ENCODE measurements around the gene LRRK1.

LRRK1 gene

GRCh38 chr15:100918690-100919480 is at the start of gene LRRK1:
Gene LRRK1, plus strand, starts transcription at chr15:100919357. Its CDS starts 5,276 bp downstream, at chr15:100924633.
- Histone ChIP-seq H3K9me3 (ENCODE audit: control insufficient read depth in 2 of 2, low read length in 2 of 2) (no peaks in the 10 kb centered on the region), H3K4me3 (ENCODE audit: low read length in 2 of 2) (peak within 1 kb of the TSS; percentile 85 to 90), H3K9ac (ENCODE audit: low read length in 2 of 2) (peak within 1 kb of the TSS; percentile 60 to 62), H3K27me3 (ENCODE audit: control insufficient read depth in 1 of 2, insufficient read depth in 2 of 2, low read length in 2 of 2) (peaks cover 11 to 20% of the 10 kb centered on the region in 2 donors), H3K36me3 (ENCODE audit: control insufficient read depth in 2 of 2, insufficient read depth in 2 of 2, low read length in 2 of 2) (no peaks in the 10 kb centered on the region), H3K27ac (ENCODE audit: low read length) (no peak within 1 kb of the TSS), H3K4me1 (ENCODE audit: control insufficient read depth, insufficient read depth, low read length) (peaks cover 16% of the 10 kb centered on the region)

DNA sequence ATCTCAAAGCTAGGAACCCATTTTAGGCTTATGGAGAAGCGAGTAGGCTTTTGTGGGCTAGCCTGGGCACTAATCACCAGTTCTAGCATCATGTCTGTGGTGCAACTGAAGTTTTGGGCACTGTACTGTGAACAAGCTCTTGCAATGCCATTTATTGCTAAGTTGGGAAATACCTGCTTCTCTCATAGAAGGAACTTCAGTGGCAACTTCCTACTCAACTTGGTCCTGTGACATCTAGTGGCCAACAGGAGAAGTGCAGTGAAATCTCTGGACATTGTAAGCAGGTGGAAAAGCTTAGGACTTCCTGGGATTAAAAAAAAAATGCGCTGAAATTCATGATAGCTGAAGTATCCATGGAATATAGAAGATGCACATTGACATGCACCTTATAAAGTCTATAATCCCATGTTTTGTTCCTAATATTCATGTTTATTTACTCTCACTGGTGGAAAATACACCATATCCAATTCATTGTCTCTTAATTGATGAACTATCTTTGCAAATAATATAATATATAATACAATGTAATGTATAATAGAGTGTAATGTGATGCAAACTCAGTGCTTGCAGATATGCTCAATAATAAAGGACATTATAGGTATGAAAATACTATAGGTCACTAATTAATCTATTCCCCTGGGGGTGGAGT is 46.0 kb upstream of the LRRK1 start:
- Histone ChIP-seq H3K4me1 (ENCODE audit: control insufficient read depth, insufficient read depth, low read length) (no peaks in the 10 kb centered on the region), H3K27ac (ENCODE audit: low read length) (no peak overlapping the region), H3K9me3 (ENCODE audit: control insufficient read depth in 2 of 2, low read length in 2 of 2) (no peaks in the 10 kb centered on the region), H3K36me3 (ENCODE audit: control insufficient read depth in 2 of 2, insufficient read depth in 2 of 2, low read length in 2 of 2) (no peaks in the 10 kb centered on the region), H3K9ac (ENCODE audit: low read length in 2 of 2) (no peak overlapping the region), H3K4me3 (ENCODE audit: low read length in 2 of 2) (no peak overlapping the region), H3K27me3 (ENCODE audit: control insufficient read depth in 1 of 2, insufficient read depth in 2 of 2, low read length in 2 of 2) (peaks cover 3 to 7% of the 10 kb centered on the region in 2 donors)

DNA sequence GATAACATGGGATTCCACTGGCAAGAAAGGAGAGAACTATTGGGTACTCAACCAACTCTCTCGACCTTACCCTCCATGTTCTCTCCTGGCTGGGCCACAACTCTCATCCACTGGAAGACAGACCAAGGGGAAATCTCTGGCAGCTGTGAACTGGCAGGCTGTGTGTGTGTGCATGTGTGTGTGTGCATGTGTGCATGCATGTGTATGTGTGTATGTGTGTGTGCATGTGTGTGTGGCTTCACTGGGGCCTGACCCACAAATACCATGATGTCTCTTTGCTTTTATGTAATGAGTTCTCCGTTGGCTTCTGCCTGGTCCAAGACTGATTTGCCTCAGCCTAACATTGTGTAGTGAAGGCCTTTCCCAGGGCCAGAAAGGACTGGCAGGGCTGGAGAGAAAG is 43.7 kb upstream of the LRRK1 start:
- H3K27me3 ChIP-seq (ENCODE audit: control insufficient read depth in 1 of 2, insufficient read depth in 2 of 2, low read length in 2 of 2), result peaks cover 10 to 22% of the 10 kb centered on the region in 2 donors
- H3K4me3 ChIP-seq (ENCODE audit: low read length in 2 of 2), result no peak overlapping the region

GRCh38 chr15:100875976-100876375 is 43.2 kb upstream of the LRRK1 start:
- Histone ChIP-seq H3K4me1 (ENCODE audit: control insufficient read depth, insufficient read depth, low read length) (peaks cover 6% of the 10 kb centered on the region), H3K9me3 (ENCODE audit: control insufficient read depth in 2 of 2, low read length in 2 of 2) (no peaks in the 10 kb centered on the region), H3K27ac (ENCODE audit: low read length) (no peak overlapping the region), H3K4me3 (ENCODE audit: low read length in 2 of 2) (no peak overlapping the region), H3K9ac (ENCODE audit: low read length in 2 of 2) (no peak overlapping the region), H3K27me3 (ENCODE audit: control insufficient read depth in 1 of 2, insufficient read depth in 2 of 2, low read length in 2 of 2) (peaks cover 15 to 27% of the 10 kb centered on the region in 2 donors), H3K36me3 (ENCODE audit: control insufficient read depth in 2 of 2, insufficient read depth in 2 of 2, low read length in 2 of 2) (no peaks in the 10 kb centered on the region)

More for the DNA sequence above, 43.7 kb upstream of the LRRK1 start:
- no peaks in the 10 kb centered on the region for H3K36me3 ChIP-seq (ENCODE audit: control insufficient read depth in 2 of 2, insufficient read depth in 2 of 2, low read length in 2 of 2)
- H3K27ac ChIP-seq (ENCODE audit: low read length), result no peak overlapping the region
- no peaks in the 10 kb centered on the region for H3K9me3 ChIP-seq (ENCODE audit: control insufficient read depth in 2 of 2, low read length in 2 of 2)
- H3K9ac ChIP-seq (ENCODE audit: low read length in 2 of 2), result no peak overlapping the region
- peaks cover 6% of the 10 kb centered on the region for H3K4me1 ChIP-seq (ENCODE audit: control insufficient read depth, insufficient read depth, low read length)

DNA sequence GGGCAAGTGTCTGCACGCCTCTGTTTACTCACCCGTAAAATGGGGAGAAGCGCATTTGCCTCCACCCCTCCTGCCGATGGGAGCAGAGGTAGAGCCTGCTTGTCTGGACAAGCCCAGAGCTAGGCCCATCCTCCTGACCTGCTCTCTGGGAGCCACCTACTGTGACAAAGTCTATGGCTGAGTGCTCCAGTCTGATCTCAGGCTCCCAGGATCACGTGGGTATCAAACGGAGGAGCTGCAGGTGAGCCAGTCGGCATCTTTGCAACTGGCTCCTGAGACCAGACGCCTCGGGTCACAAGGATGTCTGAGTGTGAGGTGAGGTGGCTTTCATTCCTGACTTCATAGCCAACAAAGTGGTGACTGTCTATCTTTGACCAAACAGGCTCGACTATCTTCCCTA is 41.6 kb upstream of the LRRK1 start:
- H3K9ac ChIP-seq (ENCODE audit: low read length in 2 of 2), result no peak overlapping the region
- no peak overlapping the region for H3K27ac ChIP-seq (ENCODE audit: low read length)
- H3K27me3 ChIP-seq (ENCODE audit: control insufficient read depth in 1 of 2, insufficient read depth in 2 of 2, low read length in 2 of 2), result peaks cover 19 to 32% of the 10 kb centered on the region in 2 donors
- no peaks in the 10 kb centered on the region for H3K9me3 ChIP-seq (ENCODE audit: control insufficient read depth in 2 of 2, low read length in 2 of 2)
- peaks cover 6% of the 10 kb centered on the region for H3K4me1 ChIP-seq (ENCODE audit: control insufficient read depth, insufficient read depth, low read length)
- H3K36me3 ChIP-seq (ENCODE audit: control insufficient read depth in 2 of 2, insufficient read depth in 2 of 2, low read length in 2 of 2), result no peaks in the 10 kb centered on the region
- no peak overlapping the region for H3K4me3 ChIP-seq (ENCODE audit: low read length in 2 of 2)

GRCh38 chr15:100878130-100878529 is 41.0 kb upstream of the LRRK1 start:
- Histone ChIP-seq H3K27me3 (ENCODE audit: control insufficient read depth in 1 of 2, insufficient read depth in 2 of 2, low read length in 2 of 2) (peaks cover 19 to 32% of the 10 kb centered on the region in 2 donors), H3K9me3 (ENCODE audit: control insufficient read depth in 2 of 2, low read length in 2 of 2) (no peaks in the 10 kb centered on the region), H3K9ac (ENCODE audit: low read length in 2 of 2) (no peak overlapping the region), H3K4me1 (ENCODE audit: control insufficient read depth, insufficient read depth, low read length) (peaks cover 6% of the 10 kb centered on the region), H3K4me3 (ENCODE audit: low read length in 2 of 2) (no peak overlapping the region), H3K36me3 (ENCODE audit: control insufficient read depth in 2 of 2, insufficient read depth in 2 of 2, low read length in 2 of 2) (no peaks in the 10 kb centered on the region), H3K27ac (ENCODE audit: low read length) (no peak overlapping the region)

DNA sequence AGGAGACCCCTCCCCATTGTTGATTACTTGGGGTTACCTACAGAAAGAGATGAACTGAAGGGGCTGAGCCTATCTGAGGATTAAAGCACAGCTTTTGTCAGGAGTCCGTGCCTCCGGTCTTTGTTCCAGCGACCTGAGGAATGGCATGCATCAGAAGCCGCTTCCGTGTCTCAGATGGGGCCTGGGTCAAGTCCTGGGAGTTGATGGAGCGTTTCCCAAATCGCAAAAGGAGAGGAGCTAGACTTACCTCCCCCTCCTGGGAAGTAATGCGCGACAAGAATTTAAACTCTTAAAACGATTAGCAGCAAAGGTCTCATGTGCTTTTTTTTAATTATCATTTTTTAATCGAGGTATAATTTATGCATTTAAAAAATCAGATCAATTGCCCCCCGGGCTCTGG is 40.5 kb upstream of the LRRK1 start:
- peaks cover 6% of the 10 kb centered on the region for H3K4me1 ChIP-seq (ENCODE audit: control insufficient read depth, insufficient read depth, low read length)
- no peaks in the 10 kb centered on the region for H3K9me3 ChIP-seq (ENCODE audit: control insufficient read depth in 2 of 2, low read length in 2 of 2)
- peaks cover 19 to 35% of the 10 kb centered on the region in 2 donors for H3K27me3 ChIP-seq (ENCODE audit: control insufficient read depth in 1 of 2, insufficient read depth in 2 of 2, low read length in 2 of 2)
- H3K27ac ChIP-seq (ENCODE audit: low read length), result no peak overlapping the region
- H3K36me3 ChIP-seq (ENCODE audit: control insufficient read depth in 2 of 2, insufficient read depth in 2 of 2, low read length in 2 of 2), result no peaks in the 10 kb centered on the region
- peak overlapping the region; percentile 36 to 60 for H3K4me3 ChIP-seq (ENCODE audit: low read length in 2 of 2)
- H3K9ac ChIP-seq (ENCODE audit: low read length in 2 of 2), result no peak overlapping the region

DNA sequence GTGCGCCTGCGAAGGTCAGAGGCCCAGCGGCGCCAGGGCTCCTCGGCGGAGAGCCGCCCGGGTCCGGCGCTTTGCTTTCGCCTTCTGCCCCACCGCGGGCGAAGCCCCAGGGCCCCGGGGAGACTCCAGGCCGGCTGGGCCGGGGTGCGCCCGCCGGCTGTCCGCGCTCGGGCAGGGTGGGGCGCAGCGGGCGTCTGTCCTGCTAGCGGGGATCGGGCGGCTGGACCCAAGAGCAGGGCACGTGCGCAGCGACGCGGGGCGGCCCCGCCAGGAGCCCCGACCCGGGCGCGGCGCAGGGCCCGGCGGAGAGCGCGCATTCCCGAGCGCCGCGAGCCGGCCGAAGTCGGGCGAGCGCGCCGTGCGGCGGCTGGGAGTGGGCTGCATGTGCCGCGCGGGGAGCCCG is 40.1 kb upstream of the LRRK1 start:
- H3K4me1 ChIP-seq (ENCODE audit: control insufficient read depth, insufficient read depth, low read length), result peaks cover 6% of the 10 kb centered on the region
- peaks cover 19 to 32% of the 10 kb centered on the region in 2 donors for H3K27me3 ChIP-seq (ENCODE audit: control insufficient read depth in 1 of 2, insufficient read depth in 2 of 2, low read length in 2 of 2)
- peak overlapping the region; percentile 36 to 60 for H3K4me3 ChIP-seq (ENCODE audit: low read length in 2 of 2)
- no peaks in the 10 kb centered on the region for H3K36me3 ChIP-seq (ENCODE audit: control insufficient read depth in 2 of 2, insufficient read depth in 2 of 2, low read length in 2 of 2)
- H3K27ac ChIP-seq (ENCODE audit: low read length), result no peak overlapping the region
- no peaks in the 10 kb centered on the region for H3K9me3 ChIP-seq (ENCODE audit: control insufficient read depth in 2 of 2, low read length in 2 of 2)
- H3K9ac ChIP-seq (ENCODE audit: low read length in 2 of 2), result no peak overlapping the region

- Histone ChIP-seq H3K9me3 (ENCODE audit: control insufficient read depth in 2 of 2, low read length in 2 of 2) (no peaks in the 10 kb centered on the region), H3K4me1 (ENCODE audit: control insufficient read depth, insufficient read depth, low read length) (peaks cover 6% of the 10 kb centered on the region), H3K9ac (ENCODE audit: low read length in 2 of 2) (no peak within 1 kb of the TSS), H3K27ac (ENCODE audit: low read length) (no peak within 1 kb of the TSS), H3K4me3 (ENCODE audit: low read length in 2 of 2) (peak within 1 kb of the TSS; percentile 46 to 64), H3K36me3 (ENCODE audit: control insufficient read depth in 2 of 2, insufficient read depth in 2 of 2, low read length in 2 of 2) (no peaks in the 10 kb centered on the region), H3K27me3 (ENCODE audit: control insufficient read depth in 1 of 2, insufficient read depth in 2 of 2, low read length in 2 of 2) (peaks cover 19 to 32% of the 10 kb centered on the region in 2 donors)
Measured at GRCh38 chr15:100879464-100880138, 39.6 kb upstream of the LRRK1 start, which contains the start of gene ALDH1A3. Gene ALDH1A3, plus strand, starts transcription at chr15:100879831. Its CDS starts 77 bp downstream, at chr15:100879908.

DNA sequence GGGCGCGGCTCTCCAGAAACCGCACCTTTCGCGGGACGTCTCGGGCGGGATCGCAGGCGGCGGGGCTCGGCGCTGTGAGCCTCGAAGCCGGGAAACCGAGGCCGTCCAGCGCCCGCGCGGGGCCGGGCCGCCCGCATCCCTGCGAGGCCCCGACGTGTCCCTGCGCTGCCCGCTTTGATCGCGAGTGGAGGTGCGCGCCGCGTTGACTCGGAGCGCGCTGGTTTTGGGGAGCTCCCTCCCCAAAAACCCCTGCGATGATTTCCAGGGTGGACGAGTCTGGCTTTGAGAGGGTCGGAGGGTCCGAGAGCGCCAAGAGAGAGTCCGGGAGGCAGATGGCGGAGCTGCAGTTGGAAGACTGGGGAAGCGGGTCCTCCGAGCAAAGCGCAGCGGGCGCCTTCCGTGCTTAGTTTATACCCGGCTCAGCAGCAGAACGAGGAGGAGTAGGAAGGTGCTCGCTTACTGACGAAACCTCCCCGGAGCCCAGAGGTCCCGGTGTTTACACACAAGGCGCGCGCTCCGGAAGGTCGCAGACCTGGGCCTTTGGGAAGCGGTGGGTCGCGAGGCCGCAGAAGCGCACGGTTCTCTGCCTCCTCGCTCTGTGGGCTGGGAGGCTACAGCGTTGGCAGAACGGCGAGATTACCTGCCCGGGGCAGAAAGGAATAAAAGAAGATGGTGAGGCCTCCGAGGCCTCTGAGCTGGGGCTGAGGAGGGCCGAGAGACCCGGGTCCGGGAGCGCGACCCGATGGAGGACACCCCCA is 38.8 kb upstream of the LRRK1 start:
- Histone ChIP-seq H3K27ac (ENCODE audit: low read length) (no peak overlapping the region), H3K27me3 (ENCODE audit: control insufficient read depth in 1 of 2, insufficient read depth in 2 of 2, low read length in 2 of 2) (peaks cover 19 to 32% of the 10 kb centered on the region in 2 donors), H3K4me1 (ENCODE audit: control insufficient read depth, insufficient read depth, low read length) (peaks cover 6% of the 10 kb centered on the region), H3K36me3 (ENCODE audit: control insufficient read depth in 2 of 2, insufficient read depth in 2 of 2, low read length in 2 of 2) (no peaks in the 10 kb centered on the region), H3K9me3 (ENCODE audit: control insufficient read depth in 2 of 2, low read length in 2 of 2) (no peaks in the 10 kb centered on the region), H3K9ac (ENCODE audit: low read length in 2 of 2) (no peak overlapping the region), H3K4me3 (ENCODE audit: low read length in 2 of 2) (peak overlapping the region; percentile 46 to 64)

Measured in stomach smooth muscle (tissue), 2 donors.